NOMO-1 treated with DMSO at 0.1 percent for 48 hours (cell line): ENCODE data around the gene PVALEF.
"Not testable (repeated sequence)": the region's sequence is repeated elsewhere in the genome, so short reads cannot be mapped to it uniquely, and the experiment has no call there.

Experiments used
- DNase-seq: peaks from one replicate; lab custom pipeline; 2025; ENCODE audit not compliant: unreplicated experiment; lab: John Stamatoyannopoulos, UW

PVALEF gene

GRCh38 chr17:81143200-81143527, 22.1 kb upstream of the PVALEF start:
- DNase-seq: no peak

DNA sequence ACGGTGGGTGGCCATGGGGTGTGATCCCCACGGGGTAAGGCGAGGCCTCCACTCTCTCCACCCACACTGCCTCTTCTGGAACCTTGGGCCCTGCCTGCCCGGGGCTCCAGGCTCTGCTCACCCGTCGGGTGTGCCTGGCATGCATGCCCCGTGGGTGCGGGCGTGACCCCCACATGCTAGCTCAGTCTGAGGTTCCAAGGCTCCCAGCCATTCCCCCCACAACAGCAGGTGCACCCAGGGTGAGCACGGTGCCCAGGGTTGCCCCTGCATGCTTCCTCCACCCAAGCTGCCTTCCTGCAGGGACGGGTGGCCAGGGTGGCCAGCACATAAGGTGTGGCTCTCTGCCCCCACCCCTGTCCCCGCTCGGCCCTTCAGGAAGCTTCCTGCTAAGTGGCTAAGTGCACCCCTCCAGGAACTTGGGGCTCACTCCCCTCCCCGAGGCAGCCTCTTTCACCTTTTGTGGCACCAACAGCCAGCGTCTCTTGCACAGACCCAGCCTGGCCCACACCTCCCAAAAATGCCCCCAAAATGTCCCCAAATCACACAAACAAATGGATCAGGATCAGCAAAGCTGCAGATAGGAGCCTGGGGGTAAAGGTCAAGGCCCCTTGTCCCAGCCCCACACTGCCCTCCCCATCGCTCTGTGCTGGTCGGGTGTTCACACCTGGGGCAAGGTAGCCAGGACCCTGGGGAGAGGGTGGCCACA, 21.4 kb upstream of the PVALEF start:
- DNase-seq: no peak

GRCh38 chr17:81144423-81144781, 20.9 kb upstream of the PVALEF start:
- DNase-seq: no peak

DNA sequence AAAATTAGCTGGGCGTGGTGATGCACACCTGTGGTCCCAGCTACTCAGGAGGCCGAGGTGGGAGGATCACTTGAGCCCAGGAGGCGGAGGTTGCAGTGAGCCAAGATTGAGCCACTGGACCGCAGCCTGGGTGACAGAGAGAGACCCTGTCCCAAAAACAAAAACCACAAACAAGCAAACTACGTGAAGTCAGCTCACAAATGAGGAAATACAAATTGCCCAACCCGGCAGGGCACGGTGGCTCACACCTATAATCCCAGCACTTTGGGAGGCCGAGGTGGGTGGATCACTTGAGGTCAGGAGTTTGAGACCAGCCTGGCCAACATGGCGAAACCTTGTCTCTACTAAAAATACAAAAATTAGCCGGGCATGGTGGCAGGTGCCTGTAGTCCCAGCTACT, 19.1 kb upstream of the PVALEF start:
- DNase-seq: not testable (repeated sequence)

DNA sequence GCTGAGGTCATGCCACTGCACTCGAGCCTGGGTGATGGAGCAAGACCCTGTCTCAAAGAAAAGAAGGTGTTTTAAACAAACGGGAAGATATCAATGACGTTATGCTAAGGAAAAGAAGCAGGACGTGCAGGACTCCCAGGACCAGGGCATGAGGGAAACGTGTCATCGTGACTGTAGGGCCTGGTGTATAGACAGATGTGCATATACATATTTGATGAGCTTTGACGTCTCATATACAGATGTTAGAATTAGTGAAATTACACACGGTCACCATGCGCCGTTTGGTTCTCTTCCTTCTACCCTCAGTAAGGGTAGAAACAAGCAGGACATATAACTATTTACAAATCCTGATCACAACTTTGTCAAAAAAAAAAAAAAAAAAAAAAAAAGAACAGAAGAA, 17.6 kb upstream of the PVALEF start:
- no peak for DNase-seq

GRCh38 chr17:81148571-81148970, 16.7 kb upstream of the PVALEF start:
- no peak for DNase-seq

DNA sequence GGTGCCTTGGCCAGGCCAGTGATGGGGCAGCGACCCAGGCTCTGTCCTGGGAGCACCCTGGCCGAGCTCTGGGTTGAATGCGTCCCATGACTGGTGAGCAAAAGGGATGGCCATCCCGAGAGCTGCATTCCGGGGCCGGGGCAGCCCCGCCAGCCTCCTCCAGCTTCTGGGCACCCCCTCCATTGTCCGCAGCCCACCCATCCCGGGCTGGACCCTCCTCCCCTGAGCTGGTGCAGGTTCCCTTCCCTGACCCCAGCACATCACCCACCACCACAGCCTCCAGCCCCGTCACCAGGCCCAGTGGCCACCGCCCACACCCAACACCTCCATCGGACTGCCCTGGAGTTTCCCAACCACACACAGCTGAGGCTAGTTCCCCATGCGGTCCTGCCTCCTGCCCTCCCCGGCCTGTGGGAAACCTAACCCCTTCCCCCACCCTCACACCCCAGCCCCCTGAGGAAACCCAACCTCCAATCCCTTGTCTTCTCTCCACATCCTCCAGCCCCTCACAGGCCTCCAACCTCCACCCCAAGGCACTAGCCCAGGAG, 16.2 kb upstream of the PVALEF start:
- DNase-seq: peak; percentile 8

DNA sequence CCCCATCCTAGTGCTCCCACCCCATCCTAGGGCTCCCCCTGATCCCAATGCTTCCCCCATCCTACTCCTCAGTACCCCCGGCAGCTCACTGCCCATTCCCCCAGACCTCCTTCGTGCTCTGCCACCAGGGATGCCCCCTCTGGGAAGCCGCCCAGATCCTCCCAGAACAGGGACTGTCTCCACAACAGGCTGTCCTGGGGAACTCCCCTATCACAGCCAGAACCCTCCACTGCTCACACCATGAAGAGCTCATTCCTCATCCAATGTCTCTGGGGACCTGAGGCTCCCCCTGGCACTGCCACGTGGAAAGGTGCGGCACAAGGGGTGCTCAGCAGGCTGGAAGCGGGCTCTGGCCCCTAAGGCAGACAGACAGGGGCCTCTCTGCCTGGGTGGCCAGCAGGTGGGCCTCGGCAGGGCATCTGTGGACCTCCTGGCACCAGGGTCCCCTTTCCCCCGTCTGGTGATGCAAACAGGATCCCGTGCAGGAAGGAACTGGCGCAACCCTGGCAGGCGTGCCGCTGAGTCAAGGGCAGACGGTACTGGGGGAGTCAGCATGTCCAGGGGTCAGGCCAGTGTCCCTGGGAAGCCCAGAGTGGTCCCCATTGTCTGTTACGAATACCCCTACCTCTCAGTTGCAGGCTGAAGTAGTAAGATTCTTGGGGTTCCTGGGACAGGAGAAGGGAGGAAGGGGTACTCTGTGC, 14.8 kb upstream of the PVALEF start:
- peak; percentile 57 for DNase-seq

DNA sequence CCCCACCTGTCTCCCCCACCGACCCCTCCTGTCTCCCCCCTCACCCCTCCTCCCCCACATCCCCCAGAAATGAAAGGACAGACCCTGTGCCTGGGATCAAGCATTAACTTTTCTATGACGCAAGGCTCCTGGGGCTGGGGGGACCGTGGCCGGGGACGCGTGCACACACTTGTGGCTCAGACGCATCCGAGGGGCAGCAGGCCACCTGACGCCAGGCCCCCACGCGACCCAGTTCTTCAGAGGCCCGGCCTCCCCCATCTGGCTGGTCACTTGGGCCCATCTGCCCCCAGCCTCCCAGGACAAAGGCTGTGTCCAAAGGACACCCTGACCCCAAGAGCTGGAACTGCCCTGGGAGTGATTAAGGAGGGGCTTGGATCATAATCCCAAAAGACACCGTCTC, 14.0 kb upstream of the PVALEF start:
- DNase-seq: no peak

- no peak for DNase-seq
These were observed 12.9 kb upstream of the PVALEF start for GRCh38 chr17:81152288-81152828.

- DNase-seq: peak; percentile 75
These were observed 11.9 kb upstream of the PVALEF start for GRCh38 chr17:81153340-81153803.

- DNase-seq: not testable (repeated sequence)
These were observed 11.3 kb upstream of the PVALEF start for GRCh38 chr17:81154016-81154415.

GRCh38 chr17:81154961-81155360, 10.3 kb upstream of the PVALEF start:
- DNase-seq: no peak

DNA sequence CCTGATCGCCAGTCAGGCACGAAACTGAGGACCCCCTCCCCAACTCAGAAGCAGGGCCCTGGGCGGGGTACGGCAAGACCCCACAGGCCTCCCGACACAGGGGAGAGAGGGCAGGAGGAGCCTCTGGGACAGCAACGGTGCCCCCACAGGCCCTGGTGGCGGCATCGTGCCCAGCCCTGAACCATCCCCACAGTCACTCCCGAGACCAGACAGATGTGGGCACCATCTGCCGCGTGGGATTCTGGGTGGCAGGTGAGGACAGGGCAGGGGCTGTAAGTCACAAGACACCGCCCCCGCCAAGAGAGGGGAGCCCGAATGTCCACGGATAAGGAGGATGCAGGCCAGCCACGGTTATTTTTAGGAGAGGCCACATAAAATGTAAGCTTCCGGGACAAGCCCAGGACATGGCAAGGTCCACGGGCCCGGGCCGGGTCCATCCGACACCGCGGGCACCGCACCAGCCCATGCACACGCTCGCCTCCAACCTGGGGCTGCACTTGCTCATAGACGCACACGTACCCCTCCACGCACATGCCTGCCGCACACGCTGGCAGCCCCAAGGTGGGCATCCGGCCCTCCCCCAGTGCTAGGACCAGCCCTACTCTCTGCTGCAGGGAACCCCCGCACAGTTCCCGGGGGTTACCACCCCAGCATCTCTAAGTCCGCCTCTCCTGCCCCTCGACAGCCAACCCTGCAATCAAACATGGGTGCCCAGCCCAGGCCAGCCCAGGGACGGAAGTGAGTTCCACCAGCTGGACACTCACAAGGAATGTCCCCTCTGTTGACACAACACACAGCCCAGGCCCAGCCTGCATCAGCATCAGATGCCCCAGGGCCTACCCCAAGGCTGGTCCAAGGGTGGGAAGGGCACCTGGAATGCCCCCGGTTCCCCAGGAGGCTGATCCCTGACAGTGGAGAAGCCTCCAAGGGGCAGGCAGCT, 8.2 kb upstream of the PVALEF start:
- DNase-seq: no peak

GRCh38 chr17:81157848-81158687, 7.2 kb upstream of the PVALEF start:
- DNase-seq: no peak

DNA sequence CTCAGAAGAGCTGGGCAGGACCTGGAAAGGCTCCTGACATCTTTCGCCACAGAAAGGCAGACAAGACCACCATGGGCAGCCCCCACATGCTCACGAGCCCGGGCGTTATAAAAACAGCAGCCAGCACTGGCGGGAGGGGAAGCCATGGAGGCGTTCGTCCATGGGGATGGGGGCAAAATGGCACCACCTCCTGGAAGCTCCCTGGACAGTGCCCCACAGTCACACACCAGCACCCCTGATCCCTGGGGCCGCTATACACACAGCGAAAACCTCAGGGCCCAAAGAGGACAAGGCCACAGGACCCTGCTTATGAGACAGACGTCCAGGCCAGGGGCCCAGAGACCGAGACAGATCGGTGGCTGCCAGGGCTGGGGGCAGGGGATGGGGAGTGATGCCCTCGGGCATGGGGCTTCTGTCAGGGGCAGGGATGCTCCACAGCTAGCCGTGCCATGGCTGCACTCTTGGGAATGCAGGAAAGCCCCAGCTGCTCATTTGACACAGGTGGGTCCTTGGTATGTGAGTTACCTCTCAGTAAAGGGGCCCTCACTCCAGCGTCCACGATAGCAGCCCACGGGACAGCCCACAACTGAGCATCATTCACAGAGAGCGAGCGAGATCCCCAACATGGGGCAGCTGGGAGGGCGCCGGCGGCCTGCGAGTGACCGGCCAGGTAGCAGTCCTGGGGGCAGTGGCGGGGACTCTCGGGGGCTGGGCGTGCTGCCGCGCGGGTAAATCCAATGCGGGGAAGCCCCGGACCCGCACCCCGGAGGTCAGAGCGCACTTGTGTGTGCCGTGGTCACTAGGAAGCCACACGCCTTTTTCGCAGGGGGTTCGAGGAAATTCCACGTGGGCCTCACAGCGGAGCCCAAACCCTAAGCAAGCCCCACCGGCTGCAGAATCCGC, 6.4 kb upstream of the PVALEF start:
- DNase-seq: no peak

DNA sequence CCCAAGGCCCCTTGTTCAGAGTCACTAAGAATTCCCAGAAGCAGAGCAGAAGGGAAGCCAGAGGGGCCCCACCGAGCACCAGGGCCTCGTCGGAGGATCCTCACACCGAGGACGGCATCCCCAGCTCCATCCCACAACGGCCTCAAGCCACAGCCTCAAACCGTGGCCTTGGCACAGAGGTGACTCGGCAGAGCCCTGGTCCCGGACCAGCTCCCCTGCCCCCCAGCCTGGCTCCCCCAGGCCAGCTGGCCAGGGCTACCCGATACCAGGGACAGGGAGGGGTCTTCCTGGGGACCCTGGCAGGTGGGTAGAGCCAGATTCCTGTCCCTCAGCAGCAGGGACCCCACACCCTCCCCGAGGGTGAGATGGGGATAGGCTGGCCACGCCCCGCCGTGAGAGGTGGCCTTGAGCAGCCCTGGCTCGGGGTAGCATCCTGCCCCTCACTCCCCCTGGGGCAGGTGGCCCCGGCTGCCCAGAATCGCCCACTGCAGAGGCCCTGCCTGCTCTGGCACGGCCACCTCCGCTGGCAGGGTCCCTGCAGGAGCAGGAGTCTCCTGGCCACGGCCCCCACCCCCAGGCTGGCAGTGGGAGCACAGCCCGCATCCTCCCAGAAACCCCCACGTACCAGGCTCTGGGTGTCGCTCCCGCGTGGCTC, 5.6 kb upstream of the PVALEF start:
- no peak for DNase-seq

- DNase-seq: peak; percentile 34
These were observed 5.0 kb upstream of the PVALEF start for GRCh38 chr17:81160306-81160705.
